Measurements from ENCODE around the gene CAP2.
"Not testable (repeated sequence)": the region's sequence is repeated elsewhere in the genome, so short reads cannot be mapped to it uniquely, and the experiment has no call there.

Gene CAP2

GRCh38 chr6:17506531-17506930 lies 113.1 kb downstream of the CAP2 start:
- DNase-seq: no peak

- DNase-seq: no peak
Measured at GRCh38 chr6:17506962-17507361, 113.6 kb downstream of the CAP2 start.

- no peak for DNase-seq
Measured at GRCh38 chr6:17511084-17511483, 117.7 kb downstream of the CAP2 start.

GRCh38 chr6:17511580-17511979 lies 118.2 kb downstream of the CAP2 start:
- no peak for DNase-seq

- DNase-seq: no peak
Measured at GRCh38 chr6:17519120-17519519, 125.7 kb downstream of the CAP2 start.

- no peak for DNase-seq
Measured at GRCh38 chr6:17525637-17526036, 132.2 kb downstream of the CAP2 start.

GRCh38 chr6:17527076-17527475 lies 133.7 kb downstream of the CAP2 start:
- no peak for DNase-seq

GRCh38 chr6:17530321-17530835 lies 137.0 kb downstream of the CAP2 start:
- DNase-seq: no peak

- no peak for DNase-seq
Measured at GRCh38 chr6:17536586-17536985, 143.2 kb downstream of the CAP2 start.

- DNase-seq: peak; percentile 27 to 59 (median 42)
Measured at GRCh38 chr6:17542243-17542642, 148.8 kb downstream of the CAP2 start.

- DNase-seq: not testable (repeated sequence)
Measured at GRCh38 chr6:17545681-17546080, 152.3 kb downstream of the CAP2 start.

- DNase-seq: no peak
Measured at GRCh38 chr6:17551383-17551958, 158.1 kb downstream of the CAP2 start.

- no peak for DNase-seq
Measured at GRCh38 chr6:17552861-17553260, 159.5 kb downstream of the CAP2 start.

- DNase-seq: no peak
Measured at GRCh38 chr6:17556014-17556413, 162.6 kb downstream of the CAP2 start.

- no peak for DNase-seq
Measured at GRCh38 chr6:17562636-17563035, 169.2 kb downstream of the CAP2 start.

GRCh38 chr6:17565399-17565798 lies 172.0 kb downstream of the CAP2 start:
- no peak for DNase-seq

GRCh38 chr6:17574866-17575560 lies 181.6 kb downstream of the CAP2 start:
- no peak for DNase-seq

- no peak for DNase-seq
Measured at GRCh38 chr6:17577059-17577458, 183.7 kb downstream of the CAP2 start.

- no peak for DNase-seq
Measured at GRCh38 chr6:17580518-17581048, 187.2 kb downstream of the CAP2 start.

GRCh38 chr6:17581282-17581681 lies 187.9 kb downstream of the CAP2 start:
- DNase-seq: not testable (repeated sequence)

GRCh38 chr6:17583811-17584210 lies 190.4 kb downstream of the CAP2 start:
- DNase-seq: no peak

GRCh38 chr6:17584241-17584803 lies 190.9 kb downstream of the CAP2 start:
- peak; percentile 48 to 83 (median 72) for DNase-seq

- peak in 2 of 3 experiments; percentile 8 to 26 for DNase-seq
Measured at GRCh38 chr6:17585766-17586490, 192.5 kb downstream of the CAP2 start.
